Lung (tissue), 12 donors: ENCODE results near the gene KCNK18. TPM values are rescaled to one million over a fixed set of nuclear protein-coding genes. Genes with fewer than 3 reads are reported as not detected.

ENCODE experiments used
- ATAC-seq: fragments of 200-7000 bp; cut with Tn5 transposase; one replicate; pipeline ENCODE4 v1.9.1; 2020; ENCODE audit warnings: moderate number of reproducible peaks; ENCODE audit not compliant: insufficient read depth, low FRiP score
- DNase-seq, 3 donors: peaks; one replicate each; pipeline ENCODE4 v3.0.0-alpha.2; 2013 to 2017
- H3K27ac ChIP-seq, 2 donors: one replicate each; pipeline ENCODE4 v1.5.1; 2013; ENCODE audit warnings: mild to moderate bottlenecking in 2 of 2, moderate library complexity in 2 of 2, control low read depth in 1 of 2, inconsistent platforms in 1 of 2, low read depth in 1 of 2, low read length in 1 of 2
- H3K27me3 ChIP-seq, 3 donors: one replicate each; pipeline ENCODE4 v1.5.1; 2013; ENCODE audit warnings: low read length in 2 of 3; ENCODE audit not compliant: control insufficient read depth in 3 of 3, insufficient read depth in 3 of 3
- H3K36me3 ChIP-seq, 4 donors: one replicate each; pipeline ENCODE4 v1.5.1; 2013; ENCODE audit warnings: low read length in 4 of 4, mild to moderate bottlenecking in 1 of 4, moderate library complexity in 1 of 4; ENCODE audit not compliant: control insufficient read depth in 4 of 4, insufficient read depth in 4 of 4
- H3K4me1 ChIP-seq, 5 donors: one replicate each; pipeline ENCODE4 v1.5.1; 2013; ENCODE audit warnings: low read length in 5 of 5, mild to moderate bottlenecking in 2 of 5, moderate library complexity in 1 of 5; ENCODE audit not compliant: control insufficient read depth in 5 of 5, insufficient read depth in 5 of 5
- H3K4me3 ChIP-seq: one replicate; pipeline ENCODE4 v1.5.1; 2013; ENCODE audit warnings: mild to moderate bottlenecking, control low read depth, moderate library complexity
- H3K9ac ChIP-seq, 2 donors: one replicate each; pipeline ENCODE4 v1.5.1; 2013; ENCODE audit warnings: low read length in 2 of 2, control low read depth in 1 of 2; ENCODE audit not compliant: insufficient read depth in 1 of 2
- H3K9me3 ChIP-seq, 4 donors: one replicate each; pipeline ENCODE4 v1.5.1; 2013; ENCODE audit warnings: low read length in 3 of 4, mild to moderate bottlenecking in 1 of 4, moderate library complexity in 1 of 4; ENCODE audit not compliant: control insufficient read depth in 4 of 4, insufficient read depth in 3 of 4
- CTCF ChIP-seq: IDR thresholded peaks from 2 replicates; pipeline ENCODE4 v1.5.1; 2012; ENCODE audit warnings: mild to moderate bottlenecking; ENCODE audit errors: control extremely low read depth, extremely low read depth
- WGBS, 2 donors: extraction: QIAGEN DNeasy Blood & Tissue Kit; methylation state at CpG; one replicate each; pipeline ENCODE4 v1.1.7; 2013; 5-methylcytosine and 5-hydroxymethylcytosine counted together
- polyA plus RNA-seq, 2 donors: library from polyadenylated mRNA; stranded (reverse); fragments of 200-250 nt; gene quantifications; one replicate each; pipeline ENCODE4 v1.2.1, GENCODE V29; 2013
- total RNA-seq, 2 donors: library from RNA; depleted of rRNA in 1 of 2; stranded (reverse); fragments of >200 nt in 1 of 2; gene quantifications; one replicate each; pipeline ENCODE4 v1.2.1, GENCODE V29; 2014 to 2021
- donor health status: control.
- donor health status: control.
- donor health status: Bipolar disorder and iron deficiency.
- donor health status: healthy.
- donor health status: DM: yes; HTN: yes; CAD: no.

Gene KCNK18
- total and polyA plus RNA-seq, 4 donors, result not detected

DNA sequence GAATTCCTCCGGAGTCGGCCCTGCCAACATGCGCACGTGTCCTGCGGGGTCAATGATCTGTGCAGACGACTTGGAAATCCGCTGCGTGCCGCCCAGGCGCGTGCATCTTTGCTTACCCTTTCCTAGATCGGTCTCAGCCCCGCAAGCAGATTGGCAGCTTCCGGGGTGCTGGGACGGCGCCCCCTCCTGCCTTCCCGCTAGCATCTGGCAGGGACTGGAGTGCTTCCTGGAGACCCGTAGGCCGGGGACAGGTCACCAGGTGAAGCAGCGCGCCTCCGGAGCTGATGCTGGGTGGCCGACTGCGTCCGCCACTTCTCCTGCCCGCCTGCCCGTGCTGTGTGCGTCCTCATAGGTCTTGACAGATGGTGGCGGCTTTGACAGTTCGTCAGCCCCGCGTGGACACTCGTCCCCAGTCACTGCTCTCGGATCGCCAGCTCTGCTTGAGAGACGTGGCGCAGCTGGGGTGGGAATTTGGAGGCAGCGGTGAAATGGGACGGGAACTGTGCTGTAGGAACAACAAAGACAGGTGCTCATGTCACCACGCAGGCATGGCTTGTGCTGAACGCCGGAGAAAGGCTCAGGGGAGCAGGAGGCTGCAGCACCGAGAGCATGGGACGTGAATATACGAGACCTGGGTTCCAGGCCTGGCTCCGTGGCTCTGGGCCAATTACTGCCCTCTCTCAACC lies 21.9 kb upstream of the KCNK18 start:
- Histone ChIP-seq H3K9me3 (no peaks in the 10 kb centered on the region), H3K4me3 (peak overlapping the region; percentile 15), H3K27me3 (peaks cover 0 to 43% (median 37%) of the 10 kb centered on the region in 3 donors), H3K9ac (peak overlapping the region in 1 of 2 donors; percentile 17), H3K27ac (no peak overlapping the region), H3K36me3 (no peaks in the 10 kb centered on the region), H3K4me1 (peaks cover 0 to 8% (median 0%) of the 10 kb centered on the region in 5 donors)
- WGBS, 2 donors, result 1 to 2% methylated on average over 45 to 46 of the region's 46 CpGs
- DNase-seq (peak in 1 of 3 donors; percentile 5), ATAC-seq (peak; percentile 49)
- no peak for TF ChIP-seq CTCF

DNA sequence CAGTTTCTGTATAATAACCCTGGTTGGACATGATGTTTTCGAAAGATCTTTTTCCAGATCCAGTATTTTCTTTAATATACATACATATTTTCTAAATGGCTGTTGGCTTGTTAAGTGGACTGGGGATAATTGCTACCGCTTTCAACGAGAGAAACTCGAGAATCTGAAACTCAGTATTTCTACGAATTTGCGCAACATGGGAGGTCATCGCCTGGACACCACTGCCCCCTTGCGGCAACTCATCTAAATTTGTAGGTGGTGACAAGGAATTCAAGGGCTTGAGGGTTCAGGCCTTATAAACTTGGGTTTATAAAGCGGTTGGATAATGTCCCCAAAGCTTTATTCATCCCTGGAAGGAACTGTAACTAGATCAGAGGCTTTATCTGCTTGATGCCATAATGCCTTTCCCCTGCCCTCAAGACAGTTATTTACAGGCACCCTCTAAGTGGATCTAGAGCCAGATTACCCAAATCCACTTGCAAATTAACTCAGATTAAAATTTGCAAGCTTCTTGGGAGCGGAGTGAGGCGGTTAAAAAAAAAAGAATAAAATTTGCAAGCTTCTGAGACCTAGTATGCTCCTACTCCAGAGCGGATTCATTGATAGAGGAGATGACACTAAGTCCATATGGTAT lies 21.3 kb upstream of the KCNK18 start:
- 21% methylated on average over 12 of the region's 12 CpGs for WGBS, 2 donors
- H3K27me3 ChIP-seq, result peaks cover 0 to 36% (median 35%) of the 10 kb centered on the region in 3 donors
- no peak overlapping the region for H3K4me3 ChIP-seq

GRCh38 chr10:117178190-117178589 lies 19.1 kb upstream of the KCNK18 start:
- Histone ChIP-seq H3K9ac (no peak overlapping the region), H3K27ac (no peak overlapping the region), H3K36me3 (no peaks in the 10 kb centered on the region), H3K27me3 (peaks cover 0 to 20% (median 15%) of the 10 kb centered on the region in 3 donors), H3K9me3 (no peaks in the 10 kb centered on the region), H3K4me1 (peaks cover 0 to 8% (median 0%) of the 10 kb centered on the region in 5 donors), H3K4me3 (no peak overlapping the region)
- ATAC-seq (no peak), DNase-seq (no peak)
- 78 to 87% methylated on average over 3 of the region's 3 CpGs for WGBS, 2 donors
- no peak for TF ChIP-seq CTCF

More for the DNA sequence above, 21.3 kb upstream of the KCNK18 start:
- Histone ChIP-seq H3K27ac (no peak overlapping the region), H3K9ac (no peak overlapping the region), H3K9me3 (no peaks in the 10 kb centered on the region), H3K4me1 (peaks cover 0 to 8% (median 0%) of the 10 kb centered on the region in 5 donors), H3K36me3 (no peaks in the 10 kb centered on the region)
- DNase-seq (peak; percentile 81 to 87 (median 83)), ATAC-seq (peak; percentile 79)
- TF ChIP-seq CTCF, result peak; percentile 62
